Muscle of leg (tissue), 11 donors: ENCODE results near the gene RBM34. TPM values are rescaled to one million over a fixed set of nuclear protein-coding genes. Genes with fewer than 3 reads are reported as not detected.

Experiments used
- DNase-seq: peaks from one replicate; pipeline ENCODE4 v3.0.0; 2013
- H3K27ac ChIP-seq: one replicate; pipeline ENCODE4 v1.5.1; 2013; ENCODE audit warnings: mild to moderate bottlenecking, low read length, control low read depth
- H3K27me3 ChIP-seq: one replicate; pipeline ENCODE4 v1.6.1; 2013; ENCODE audit warnings: low read length; ENCODE audit not compliant: control insufficient read depth, insufficient read depth
- H3K36me3 ChIP-seq: one replicate; pipeline ENCODE4 v1.6.1; 2013; ENCODE audit warnings: low read length; ENCODE audit not compliant: control insufficient read depth, insufficient read depth
- H3K4me1 ChIP-seq: one replicate; pipeline ENCODE4 v1.6.1; 2013; ENCODE audit warnings: low read length; ENCODE audit not compliant: control insufficient read depth, insufficient read depth
- H3K4me3 ChIP-seq: one replicate; pipeline ENCODE4 v1.5.1; 2013; ENCODE audit warnings: low read length, control low read depth
- H3K9me3 ChIP-seq: replicated peaks from 2 replicates; pipeline ENCODE4 v1.6.1; 2013; ENCODE audit warnings: low read depth, low read length; ENCODE audit not compliant: control insufficient read depth
- WGBS: methylation state at CpG from one replicate; pipeline ENCODE4 v1.1.5; 2013; ENCODE audit warnings: missing lambda C conversion rate; ENCODE audit not compliant: insufficient coverage; 5-methylcytosine and 5-hydroxymethylcytosine counted together
- polyA plus RNA-seq, 8 donors: library from polyadenylated mRNA; unstranded; fragments of 120-200 nt; gene quantifications; one replicate each; pipeline versions ENCODE4 v1.2.1 to v1.2.3, GENCODE V29; 2013; ENCODE audit warnings: inconsistent platforms in 1 of 8, low replicate concordance in 1 of 8; ENCODE audit not compliant: insufficient read length in 8 of 8, insufficient read depth in 1 of 8
- total RNA-seq: library from RNA; stranded (reverse); fragments of 120-200 nt; gene quantifications from one replicate; pipeline ENCODE4 v1.2.4, GENCODE V29; 2013

The RBM34 gene
- total and polyA plus RNA-seq, 9 donors = 50.2 to 69.6 (median 57.6) TPM

DNA sequence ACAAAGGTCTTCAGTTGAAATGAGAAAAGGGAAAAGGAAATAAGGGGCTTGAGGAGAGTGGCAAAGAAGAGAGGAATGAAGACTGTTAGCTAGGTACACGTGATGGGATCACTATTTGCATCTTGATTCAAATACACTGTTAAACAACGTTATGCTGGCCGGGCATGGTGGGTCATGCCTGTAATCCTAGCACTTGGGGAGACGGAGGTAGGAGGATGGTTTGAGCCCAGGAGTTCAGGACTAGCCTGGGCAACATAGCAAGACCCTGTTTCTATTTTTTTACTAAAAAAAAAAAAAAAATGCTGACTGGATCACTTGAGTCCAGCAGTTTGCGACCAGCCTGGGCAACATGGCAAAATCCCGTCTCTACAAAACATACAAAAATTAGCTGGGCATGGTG is 2.4 kb downstream of the RBM34 start:
- H3K36me3 ChIP-seq = peaks cover 35% of the 10 kb centered on the region

GRCh38 chr1:235157150-235157549 is 3.9 kb downstream of the RBM34 start:
- no peaks in the 10 kb centered on the region for H3K27me3 ChIP-seq
- H3K4me3 ChIP-seq = no peak overlapping the region
- H3K27ac ChIP-seq = no peak overlapping the region
- peaks cover 4% of the 10 kb centered on the region for H3K4me1 ChIP-seq
- 98% methylated on average over 4 of the region's 4 CpGs for whole genome bisulfite sequencing
- DNase-seq = no peak
- peaks cover 41% of the 10 kb centered on the region for H3K36me3 ChIP-seq
- no peaks in the 10 kb centered on the region for H3K9me3 ChIP-seq

More for the DNA sequence above, 2.4 kb downstream of the RBM34 start:
- WGBS = 96% methylated on average over 4 of the region's 6 CpGs
- H3K27me3 ChIP-seq = no peaks in the 10 kb centered on the region
- H3K9me3 ChIP-seq = no peaks in the 10 kb centered on the region
- no peak overlapping the region for H3K27ac ChIP-seq
- no peak for DNase-seq
- H3K4me1 ChIP-seq = peaks cover 4% of the 10 kb centered on the region
- no peak overlapping the region for H3K4me3 ChIP-seq

DNA sequence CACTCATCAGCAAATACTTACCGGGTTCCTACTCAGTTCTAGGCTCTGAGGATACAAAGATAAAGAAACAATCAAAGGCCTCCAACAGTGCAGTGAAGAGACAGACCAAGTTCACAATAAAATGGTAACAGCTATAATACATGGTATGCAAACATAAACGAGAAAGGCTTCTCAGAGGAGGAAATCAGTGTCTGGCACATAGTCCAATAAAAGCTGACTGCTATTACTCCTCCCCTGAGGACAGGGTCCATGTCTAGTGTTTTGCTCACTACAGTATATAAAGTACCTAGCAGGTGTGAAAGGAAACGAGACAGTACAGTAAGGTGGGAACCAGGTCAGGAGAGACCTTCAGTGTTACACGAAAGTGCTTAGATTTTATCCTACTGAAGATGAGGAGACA is 4.3 kb downstream of the RBM34 start:
- 92% methylated on average over 2 of the region's 4 CpGs for WGBS
- Histone ChIP-seq H3K36me3 (peaks cover 43% of the 10 kb centered on the region), H3K27me3 (no peaks in the 10 kb centered on the region), H3K4me3 (no peak overlapping the region), H3K9me3 (no peaks in the 10 kb centered on the region), H3K4me1 (peaks cover 4% of the 10 kb centered on the region), H3K27ac (no peak overlapping the region)
- no peak for DNase-seq

DNA sequence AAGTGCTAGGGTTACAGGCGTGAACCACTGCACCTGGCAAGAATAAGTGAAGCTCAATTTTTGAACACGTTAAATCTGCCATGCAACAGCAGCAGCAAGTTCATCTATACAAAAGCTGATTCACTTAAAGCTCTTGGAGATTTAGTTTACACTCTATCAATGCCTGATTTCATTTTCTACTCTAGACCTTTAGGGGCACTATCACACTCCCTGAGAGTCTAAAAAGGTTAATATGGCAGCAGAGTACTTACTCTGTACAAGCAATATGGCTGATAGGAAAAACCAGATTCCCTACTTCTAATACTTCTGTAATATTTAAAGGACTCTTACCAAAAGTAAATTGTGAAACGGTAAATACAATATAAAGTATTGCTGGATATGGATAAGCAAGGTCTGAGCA is 4.8 kb downstream of the RBM34 start:
- no peak for DNase-seq
- no peaks in the 10 kb centered on the region for H3K27me3 ChIP-seq
- peaks cover 4% of the 10 kb centered on the region for H3K4me1 ChIP-seq
- H3K4me3 ChIP-seq = no peak overlapping the region
- H3K27ac ChIP-seq = no peak overlapping the region
- H3K36me3 ChIP-seq = peaks cover 48% of the 10 kb centered on the region
- 80% methylated on average over 1 of the region's 3 CpGs for WGBS
- H3K9me3 ChIP-seq = no peaks in the 10 kb centered on the region

GRCh38 chr1:235152235-235152634 is 8.8 kb downstream of the RBM34 start:
- Histone ChIP-seq H3K4me3 (no peak overlapping the region), H3K27ac (no peak overlapping the region), H3K27me3 (no peaks in the 10 kb centered on the region), H3K36me3 (peaks cover 44% of the 10 kb centered on the region), H3K4me1 (no peaks in the 10 kb centered on the region), H3K9me3 (no peaks in the 10 kb centered on the region)
- no peak for DNase-seq

DNA sequence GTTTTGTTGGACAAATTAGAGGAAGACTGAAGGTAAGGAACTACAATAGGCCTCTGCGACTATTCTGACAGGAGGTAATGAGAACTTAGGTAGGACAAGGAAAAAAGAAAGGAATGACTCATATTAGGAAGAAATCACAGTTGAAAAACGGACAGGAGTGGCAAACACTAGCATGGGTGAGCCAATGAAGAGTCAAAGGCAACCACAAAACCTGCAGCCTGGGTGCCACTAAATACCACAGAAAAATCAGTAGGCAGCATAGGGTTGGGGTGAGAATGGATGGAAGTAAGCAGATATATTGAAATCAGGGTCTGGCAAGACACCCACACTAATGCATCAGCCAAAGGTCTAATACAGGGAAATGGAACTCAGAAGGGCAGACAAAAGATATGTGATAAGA is 10.0 kb downstream of the RBM34 start:
- Histone ChIP-seq H3K4me1 (no peaks in the 10 kb centered on the region), H3K36me3 (peaks cover 42% of the 10 kb centered on the region), H3K27me3 (no peaks in the 10 kb centered on the region), H3K4me3 (no peak overlapping the region), H3K27ac (no peak overlapping the region), H3K9me3 (no peaks in the 10 kb centered on the region)
- 100% methylated on average over 1 of the region's 2 CpGs for WGBS
- no peak for DNase-seq

DNA sequence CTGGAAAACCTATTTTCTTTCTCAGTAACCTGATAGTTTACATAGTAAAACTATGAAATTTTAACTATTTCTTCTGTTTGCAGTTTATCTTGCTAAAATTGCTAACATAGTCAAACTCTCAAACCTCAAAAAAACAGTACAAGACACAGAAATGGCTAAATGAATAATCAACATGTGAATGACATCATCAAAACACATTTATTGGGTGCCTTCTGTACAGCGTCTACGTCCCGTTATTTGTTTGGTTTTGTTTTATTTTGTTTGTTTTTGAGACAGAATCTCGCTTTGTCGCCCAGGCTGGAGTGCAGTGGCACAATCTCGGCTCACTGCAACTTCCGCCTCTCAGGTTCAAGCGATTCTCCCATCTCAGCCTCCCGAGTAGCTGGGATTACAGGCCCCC is 11.2 kb downstream of the RBM34 start:
- DNase-seq = no peak
- Histone ChIP-seq H3K9me3 (no peaks in the 10 kb centered on the region), H3K4me1 (no peaks in the 10 kb centered on the region), H3K27me3 (no peaks in the 10 kb centered on the region), H3K4me3 (no peak overlapping the region), H3K36me3 (peaks cover 47% of the 10 kb centered on the region), H3K27ac (no peak overlapping the region)
- WGBS = 96% methylated on average over 6 of the region's 9 CpGs

DNA sequence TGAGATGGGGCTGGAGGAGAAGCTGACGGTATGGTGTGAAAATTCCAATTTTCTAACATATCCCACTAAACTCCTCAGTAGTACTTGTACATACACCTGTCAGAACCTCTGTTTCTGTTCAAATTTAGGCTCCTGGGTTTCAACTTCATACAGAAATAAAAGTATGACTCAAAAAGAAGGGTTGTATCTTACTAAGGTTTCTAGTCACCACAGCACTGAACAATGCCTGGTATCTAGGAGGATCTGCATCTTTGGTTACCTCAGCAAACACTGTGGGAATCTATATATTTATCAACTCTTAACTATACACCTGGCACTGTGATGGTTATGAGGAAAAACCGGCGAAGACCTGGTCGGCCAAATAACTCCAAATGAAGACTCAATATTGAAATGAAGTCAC is 13.8 kb downstream of the RBM34 start:
- no peak overlapping the region for H3K27ac ChIP-seq
- no peaks in the 10 kb centered on the region for H3K27me3 ChIP-seq
- no CpG with 5 or more reads among the region's 4 CpGs for WGBS
- DNase-seq = no peak
- H3K4me3 ChIP-seq = no peak overlapping the region
- H3K36me3 ChIP-seq = peaks cover 52% of the 10 kb centered on the region
- no peaks in the 10 kb centered on the region for H3K9me3 ChIP-seq
- H3K4me1 ChIP-seq = no peaks in the 10 kb centered on the region

- Histone ChIP-seq H3K36me3 (peaks cover 44% of the 10 kb centered on the region), H3K9me3 (no peaks in the 10 kb centered on the region), H3K4me3 (no peak overlapping the region), H3K27me3 (no peaks in the 10 kb centered on the region), H3K4me1 (no peaks in the 10 kb centered on the region), H3K27ac (no peak overlapping the region)
- WGBS = 100% methylated on average over 3 of the region's 6 CpGs
- no peak for DNase-seq
Observed at GRCh38 chr1:235145639-235146038, 15.4 kb downstream of the RBM34 start.

DNA sequence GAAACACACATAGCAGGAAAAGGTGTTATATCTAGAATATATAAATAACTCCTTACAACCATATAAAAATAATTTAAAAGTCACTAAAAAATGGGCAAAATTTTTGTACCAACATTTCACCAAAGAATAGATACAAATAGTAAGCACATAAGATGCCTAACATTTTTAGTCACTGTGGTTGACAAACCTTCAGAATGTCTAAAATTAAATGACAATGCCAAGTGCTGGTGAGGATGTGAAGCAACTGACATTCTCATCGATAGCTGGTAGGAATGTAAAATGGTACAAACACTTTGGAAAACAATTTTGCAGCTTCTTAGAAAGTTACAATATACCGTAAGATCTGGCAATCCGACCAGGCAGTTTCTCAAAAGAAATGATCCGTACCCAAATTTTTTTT is 18.1 kb downstream of the RBM34 start:
- no peaks in the 10 kb centered on the region for H3K9me3 ChIP-seq
- no peak for DNase-seq
- no peaks in the 10 kb centered on the region for H3K4me1 ChIP-seq
- peaks cover 47% of the 10 kb centered on the region for H3K36me3 ChIP-seq
- no peak overlapping the region for H3K4me3 ChIP-seq
- H3K27me3 ChIP-seq = no peaks in the 10 kb centered on the region
- H3K27ac ChIP-seq = no peak overlapping the region
- 67% methylated on average over 4 of the region's 4 CpGs for WGBS

DNA sequence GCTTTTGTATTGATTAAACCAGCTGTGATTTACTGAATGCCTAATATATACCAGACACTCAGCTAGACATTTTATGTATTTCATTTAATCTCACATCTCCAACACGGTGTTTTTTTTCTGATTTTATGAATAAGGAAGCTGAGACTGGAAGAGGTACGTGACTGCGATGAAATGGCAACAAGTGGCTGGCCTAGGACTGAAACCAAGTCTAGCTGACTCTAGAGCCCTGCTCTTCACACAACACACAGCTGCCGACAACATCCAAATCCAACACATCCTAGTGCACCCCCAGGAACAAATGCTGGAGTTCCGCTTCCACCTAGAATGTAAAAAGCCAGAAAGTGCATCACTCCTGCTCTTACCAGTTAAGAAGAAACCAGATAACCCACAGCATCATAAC is 21.7 kb downstream of the RBM34 start:
- H3K9me3 ChIP-seq = no peaks in the 10 kb centered on the region
- H3K4me1 ChIP-seq = no peaks in the 10 kb centered on the region
- DNase-seq = no peak
- no peaks in the 10 kb centered on the region for H3K27me3 ChIP-seq
- 86% methylated on average over 2 of the region's 5 CpGs for WGBS
- H3K36me3 ChIP-seq = peaks cover 52% of the 10 kb centered on the region
- H3K4me3 ChIP-seq = no peak overlapping the region
- H3K27ac ChIP-seq = no peak overlapping the region
